ENCODE data around the gene EPS8. TPM values are rescaled to one million over a fixed set of nuclear protein-coding genes. Genes with fewer than 3 reads are reported as not detected.
"Not testable (repeated sequence)": the region's sequence is repeated elsewhere in the genome, so short reads cannot be mapped to it uniquely, and the experiment has no call there.

The EPS8 gene
- polyA plus RNA-seq, 3 donors = 10.1 to 71.5 (median 56.7) TPM

- WGBS, 3 donors = 84 to 97% (median 85%) methylated on average over 3 of the region's 3 CpGs
- H3K27ac ChIP-seq (ENCODE audit: low read depth, low read length) = no peak overlapping the region
Observed at GRCh38 chr12:15770021-15770420, 19.2 kb downstream of the EPS8 start.

GRCh38 chr12:15769586-15769985 lies 19.6 kb downstream of the EPS8 start:
- H3K27ac ChIP-seq (ENCODE audit: low read depth, low read length) = no peak overlapping the region
- WGBS, 3 donors = 65 to 77% (median 75%) methylated on average over 3 of the region's 3 CpGs

GRCh38 chr12:15767301-15767700 lies 21.9 kb downstream of the EPS8 start:
- no peak overlapping the region for H3K27ac ChIP-seq (ENCODE audit: low read depth, low read length)
- 81 to 94% (median 83%) methylated on average over 2 of the region's 2 CpGs for WGBS, 3 donors

GRCh38 chr12:15763328-15763727 lies 25.9 kb downstream of the EPS8 start:
- 84 to 92% (median 89%) methylated on average over 1 of the region's 1 CpG for WGBS, 3 donors

GRCh38 chr12:15762162-15762561 lies 27.0 kb downstream of the EPS8 start:
- WGBS, 3 donors = 96 to 99% (median 97%) methylated on average over 7 of the region's 7 CpGs
- not testable (repeated sequence) for H3K27ac ChIP-seq (ENCODE audit: low read depth, low read length)

More at GRCh38 chr12:15763328-15763727, 25.9 kb downstream of the EPS8 start:
- H3K27ac ChIP-seq (ENCODE audit: low read depth, low read length) = no peak overlapping the region

- no peak overlapping the region for H3K27ac ChIP-seq (ENCODE audit: low read depth, low read length)
- WGBS, 3 donors = 85 to 98% (median 88%) methylated on average over 7 of the region's 7 CpGs
Observed at GRCh38 chr12:15757553-15758255, 31.5 kb downstream of the EPS8 start.

- no peak overlapping the region for H3K27ac ChIP-seq (ENCODE audit: low read depth, low read length)
- WGBS, 3 donors = 65 to 87% (median 68%) methylated on average over 1 of the region's 1 CpG
Observed at GRCh38 chr12:15756822-15757221, 32.4 kb downstream of the EPS8 start.

- no peak overlapping the region for H3K27ac ChIP-seq (ENCODE audit: low read depth, low read length)
- 63 to 90% (median 73%) methylated on average over 2 of the region's 2 CpGs for WGBS, 3 donors
Observed at GRCh38 chr12:15754233-15754632, 35.0 kb downstream of the EPS8 start.

- no peak overlapping the region for H3K27ac ChIP-seq (ENCODE audit: low read depth, low read length)
Observed at GRCh38 chr12:15752785-15753184, 36.4 kb downstream of the EPS8 start.

GRCh38 chr12:15751741-15752140 lies 37.4 kb downstream of the EPS8 start:
- WGBS, 3 donors = 77 to 97% (median 84%) methylated on average over 2 of the region's 2 CpGs
- no peak overlapping the region for H3K27ac ChIP-seq (ENCODE audit: low read depth, low read length)

GRCh38 chr12:15749937-15750336 lies 39.3 kb downstream of the EPS8 start:
- H3K27ac ChIP-seq (ENCODE audit: low read depth, low read length) = no peak overlapping the region
- 63 to 73% (median 70%) methylated on average over 4 of the region's 4 CpGs for WGBS, 3 donors

GRCh38 chr12:15741870-15742269 lies 47.3 kb downstream of the EPS8 start:
- WGBS, 3 donors = 96 to 99% (median 97%) methylated on average over 3 of the region's 3 CpGs
- H3K27ac ChIP-seq (ENCODE audit: low read depth, low read length) = not testable (repeated sequence)

GRCh38 chr12:15741082-15741481 lies 48.1 kb downstream of the EPS8 start:
- H3K27ac ChIP-seq (ENCODE audit: low read depth, low read length) = no peak overlapping the region
- 95 to 96% (median 95%) methylated on average over 2 of the region's 2 CpGs for WGBS, 3 donors

GRCh38 chr12:15740389-15740788 lies 48.8 kb downstream of the EPS8 start:
- 93 to 97% (median 96%) methylated on average over 5 of the region's 5 CpGs for WGBS, 3 donors

GRCh38 chr12:15738438-15739015 lies 50.7 kb downstream of the EPS8 start:
- 46 to 96% (median 73%) methylated on average over 3 of the region's 3 CpGs for WGBS, 3 donors
- H3K27ac ChIP-seq (ENCODE audit: low read depth, low read length) = no peak overlapping the region

More at GRCh38 chr12:15740389-15740788, 48.8 kb downstream of the EPS8 start:
- not testable (repeated sequence) for H3K27ac ChIP-seq (ENCODE audit: low read depth, low read length)

- no peak overlapping the region for H3K27ac ChIP-seq (ENCODE audit: low read depth, low read length)
- 87 to 93% (median 90%) methylated on average over 5 of the region's 5 CpGs for WGBS, 3 donors
Observed at GRCh38 chr12:15735837-15736615, 53.2 kb downstream of the EPS8 start.

GRCh38 chr12:15733136-15733535 lies 56.1 kb downstream of the EPS8 start:
- 48 to 71% (median 56%) methylated on average over 3 of the region's 3 CpGs for WGBS, 3 donors
- no peak overlapping the region for H3K27ac ChIP-seq (ENCODE audit: low read depth, low read length)

GRCh38 chr12:15732341-15733061 lies 56.7 kb downstream of the EPS8 start:
- WGBS, 3 donors = 66 to 70% (median 68%) methylated on average over 6 of the region's 6 CpGs
- H3K27ac ChIP-seq (ENCODE audit: low read depth, low read length) = no peak overlapping the region

GRCh38 chr12:15731940-15732339 lies 57.2 kb downstream of the EPS8 start:
- 80 to 94% (median 92%) methylated on average over 3 of the region's 3 CpGs for WGBS, 3 donors
- no peak overlapping the region for H3K27ac ChIP-seq (ENCODE audit: low read depth, low read length)
